ENCODE results near the gene RB1. TPM values are rescaled to one million over a fixed set of nuclear protein-coding genes. Genes with fewer than 3 reads are reported as not detected.

RB1 gene
- total RNA-seq, 1 experiment from 2014 or later = 18.8 TPM

- no peak for TF ChIP-seq ZNF281 (CRISPR knock-in tag; IDR thresholded peaks at IDR 0.05)
- TF ChIP-seq EMX1 (CRISPR knock-in tag; IDR thresholded peaks at IDR 0.05) = no peak
Observed at GRCh38 chr13:48295271-48295670, 8.3 kb upstream of the RB1 start (continued).

- ChIA-PET POLR2A (no interaction called here), CTCF (no interaction called here)
- TF ChIP-seq ZNF138 (CRISPR knock-in tag; conservative IDR thresholded peaks at IDR 0.05) (no peak), ZNF423 (CRISPR knock-in tag; IDR thresholded peaks at IDR 0.05) (no peak), USF2 (CRISPR knock-in tag; IDR thresholded peaks at IDR 0.05) (no peak), ATF3 (CRISPR knock-in tag; conservative IDR thresholded peaks at IDR 0.05) (no peak), CTCF (IDR thresholded peaks at IDR 0.05) (no peak), USF1 (CRISPR knock-in tag; IDR thresholded peaks at IDR 0.05) (no peak), AR (CRISPR knock-in tag; IDR thresholded peaks at IDR 0.05) (no peak), CREM (CRISPR knock-in tag; IDR thresholded peaks at IDR 0.05) (no peak), PRDM15 (CRISPR knock-in tag; IDR thresholded peaks at IDR 0.05) (no peak), KAT7 (CRISPR knock-in tag; IDR thresholded peaks at IDR 0.05; ENCODE audit: borderline replicate concordance) (no peak), ARID4B (CRISPR knock-in tag; IDR thresholded peaks at IDR 0.05; ENCODE audit: borderline replicate concordance) (no peak)
- ATAC-seq = no peak
- H3K27me3 Mint-ChIP-seq (ENCODE audit: low read depth) = no peaks in the 10 kb centered on the region
- no peaks in the 10 kb centered on the region for H3K36me3 Mint-ChIP-seq
- no peak overlapping the region for H3K4me3 Mint-ChIP-seq
- no peaks in the 10 kb centered on the region for H3K9me3 Mint-ChIP-seq
- DNase-seq (ENCODE audit: low spot score) = no peak
- H3K27ac Mint-ChIP-seq = no peak overlapping the region
- H3K4me1 Mint-ChIP-seq = 0 out of 2 replicates have a peak, but pooled peaks cover 4% of the 10 kb centered on the region
Observed at GRCh38 chr13:48296528-48296927, 7.0 kb upstream of the RB1 start.
